GM18858 (cell line): ENCODE measurements around the gene ZNRF3.
"Not testable (repeated sequence)": the region's sequence is repeated elsewhere in the genome, so short reads cannot be mapped to it uniquely, and the experiment has no call there.

Experiments
- ATAC-seq: cut with Tn5 transposase; IDR thresholded peaks from one replicate; pipeline ENCODE4 v1.9.1; 2021; ENCODE audit not compliant: unreplicated experiment

Gene ZNRF3

DNA sequence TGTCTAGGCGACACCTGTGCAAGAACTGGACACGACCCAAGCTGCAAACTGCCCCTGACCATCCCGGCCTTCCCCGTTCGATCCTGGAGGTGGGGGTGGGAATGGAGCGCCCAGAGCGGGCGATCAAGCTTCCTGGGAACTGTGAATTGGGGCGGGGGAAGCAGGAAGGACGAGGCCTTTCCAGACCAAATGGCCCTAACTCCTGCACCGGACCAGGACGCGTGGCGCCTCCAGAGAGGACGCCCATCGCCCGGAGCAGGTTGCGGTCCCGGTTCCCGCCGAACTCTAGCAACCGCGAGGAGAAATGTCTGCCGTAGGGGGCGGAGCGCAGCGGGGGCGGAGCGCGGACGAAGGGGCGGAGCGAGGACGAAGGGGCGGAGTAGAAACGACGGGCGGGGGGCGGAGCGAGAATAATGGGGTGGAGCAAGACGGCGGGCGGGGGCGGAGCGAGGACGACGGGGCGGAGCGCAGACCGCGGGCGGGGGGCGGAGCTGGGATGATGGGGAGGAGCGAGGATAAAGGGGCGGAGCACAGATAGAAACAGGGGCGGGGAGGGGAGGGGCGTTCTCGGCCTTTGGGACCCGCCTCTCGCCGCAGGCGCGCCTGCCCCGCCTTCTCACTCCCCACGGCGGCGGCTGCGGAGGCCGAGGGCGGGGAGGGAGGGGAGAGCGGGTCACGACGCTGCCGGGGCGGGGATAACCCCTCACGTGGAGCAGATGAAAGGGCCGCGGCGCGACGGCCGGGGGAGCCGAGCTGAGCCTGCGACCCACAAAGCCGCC, at the start of gene ZNRF3:
Gene ZNRF3 (plus strand): TSS at position 695 of the 779 bp plus-strand sequence. CDS start 195 bp downstream, outside the sequence.
- ATAC-seq = no peak

DNA sequence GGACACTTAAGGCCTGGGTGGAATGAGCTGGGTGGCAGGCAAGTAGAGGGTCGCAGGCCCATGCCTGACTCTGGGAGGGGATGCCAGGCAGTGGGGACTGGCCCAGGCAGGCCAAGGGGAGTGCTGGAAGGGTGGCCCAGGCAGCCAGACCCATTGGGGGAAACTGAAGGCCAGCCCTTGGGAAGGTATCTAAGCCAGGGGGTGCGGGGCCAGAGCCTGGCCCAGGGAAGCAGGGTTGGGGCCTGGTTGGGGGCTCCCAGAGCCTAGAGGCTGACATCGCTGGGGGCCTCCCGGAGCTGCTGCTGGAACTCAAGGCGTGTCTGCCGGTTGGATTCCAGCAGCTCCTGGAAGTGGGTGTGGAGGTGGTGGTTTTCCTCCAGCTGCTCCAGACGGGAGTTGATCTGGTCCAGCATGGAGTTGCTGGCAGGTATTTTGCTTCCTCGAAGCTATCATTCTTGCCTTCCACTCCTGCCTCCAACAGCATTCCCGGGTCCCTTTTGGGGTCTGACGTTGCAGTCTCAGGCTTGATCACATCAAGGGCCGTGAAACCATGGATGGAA, 47.7 kb upstream of the ZNRF3 start:
- no peak for ATAC-seq

DNA sequence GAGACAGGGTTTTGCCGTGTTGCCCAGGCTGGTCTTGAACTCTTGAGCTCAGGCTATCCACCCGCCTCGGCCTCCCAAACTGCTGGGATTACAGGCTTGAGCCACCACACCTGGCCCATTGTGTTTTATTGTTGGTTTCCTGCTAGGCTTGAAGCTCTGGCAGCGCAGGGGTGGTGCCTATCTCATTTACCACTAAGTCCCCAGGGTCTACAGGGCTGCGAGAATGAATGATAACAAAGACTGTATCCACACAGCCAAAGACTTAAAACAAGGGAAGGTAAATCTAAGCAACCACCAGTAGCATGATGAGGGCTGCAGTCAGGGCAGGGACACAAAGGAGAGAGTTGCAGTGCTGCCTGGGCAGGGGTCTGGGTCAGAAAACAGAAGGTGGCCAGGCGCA, 45.7 kb upstream of the ZNRF3 start:
- ATAC-seq = no peak

DNA sequence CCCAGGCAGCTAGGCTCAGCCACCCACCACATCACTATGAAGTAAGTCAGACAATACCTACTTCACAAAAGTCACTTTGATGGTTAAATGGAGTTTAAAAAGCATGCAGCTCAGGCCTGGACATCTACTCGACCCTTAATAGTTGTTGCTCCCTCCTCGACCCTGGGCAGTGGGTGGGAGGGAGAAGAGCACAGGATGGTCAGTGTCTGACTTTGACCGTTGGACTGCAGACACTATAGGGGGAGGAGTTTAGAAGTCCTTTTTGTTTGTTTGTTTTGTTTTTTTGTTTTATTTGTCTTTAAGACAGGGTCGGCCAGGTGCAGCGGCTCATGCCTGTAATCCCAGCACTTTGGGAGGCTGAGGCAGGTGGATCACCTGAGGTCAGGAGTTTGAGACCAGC, 44.4 kb upstream of the ZNRF3 start:
- no peak for ATAC-seq

DNA sequence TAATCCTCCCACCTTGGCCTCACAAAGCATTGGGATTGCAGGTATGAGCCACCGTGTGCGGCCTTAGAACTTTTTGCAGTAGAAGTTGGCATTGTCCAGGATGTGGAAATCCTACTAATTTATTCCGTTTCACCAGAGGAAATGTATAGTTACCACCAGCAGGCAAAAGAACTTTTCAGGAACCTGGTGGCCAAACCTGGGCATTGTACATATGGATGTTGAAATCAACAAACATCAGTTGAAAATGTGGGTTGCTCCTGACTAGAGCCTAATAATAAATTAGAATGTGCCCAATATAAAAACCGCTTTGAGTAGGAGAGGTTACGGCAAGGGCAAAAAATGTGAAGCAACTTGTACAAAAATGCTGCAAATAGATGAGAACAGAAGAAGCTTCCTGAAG, 42.3 kb upstream of the ZNRF3 start:
- no peak for ATAC-seq

DNA sequence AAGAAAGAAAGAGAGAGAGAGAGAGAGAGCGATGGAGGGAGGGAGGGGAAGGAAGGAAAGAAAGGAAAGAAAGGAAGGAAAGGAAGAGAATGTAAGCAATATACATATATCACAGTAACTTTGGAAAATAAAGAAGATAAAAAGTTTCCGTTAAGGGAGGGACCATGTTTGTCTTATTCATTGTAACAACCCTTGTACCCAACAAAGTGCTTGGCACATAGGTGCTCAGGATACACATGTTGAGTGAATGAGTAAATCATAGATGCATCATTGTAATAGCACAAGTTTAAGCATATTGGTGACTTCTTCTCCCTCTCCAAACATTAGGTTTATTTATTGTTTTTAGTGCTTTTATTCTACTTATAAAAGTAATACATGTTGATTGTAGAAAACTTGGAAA, 39.7 kb upstream of the ZNRF3 start:
- ATAC-seq = no peak

DNA sequence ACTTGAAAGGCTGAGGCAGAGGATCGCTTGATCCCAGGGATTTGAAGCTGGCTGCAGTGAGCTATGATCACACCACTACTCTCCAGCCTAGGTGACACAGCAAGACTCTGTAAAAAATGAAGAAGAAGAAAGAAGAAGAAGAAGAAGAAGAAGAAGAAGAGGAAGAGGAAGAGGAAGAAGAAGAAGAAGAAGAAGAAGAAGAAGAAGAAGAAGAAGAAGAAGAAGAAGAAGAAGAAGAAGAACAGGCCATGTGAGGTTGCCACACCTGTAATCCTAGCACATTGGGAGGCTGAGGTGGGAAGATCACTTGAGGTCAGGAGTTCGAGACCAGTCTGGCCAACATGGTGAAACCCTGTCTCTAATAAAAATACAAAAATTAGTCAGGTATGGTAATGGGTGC, 39.1 kb upstream of the ZNRF3 start:
- not testable (repeated sequence) for ATAC-seq

DNA sequence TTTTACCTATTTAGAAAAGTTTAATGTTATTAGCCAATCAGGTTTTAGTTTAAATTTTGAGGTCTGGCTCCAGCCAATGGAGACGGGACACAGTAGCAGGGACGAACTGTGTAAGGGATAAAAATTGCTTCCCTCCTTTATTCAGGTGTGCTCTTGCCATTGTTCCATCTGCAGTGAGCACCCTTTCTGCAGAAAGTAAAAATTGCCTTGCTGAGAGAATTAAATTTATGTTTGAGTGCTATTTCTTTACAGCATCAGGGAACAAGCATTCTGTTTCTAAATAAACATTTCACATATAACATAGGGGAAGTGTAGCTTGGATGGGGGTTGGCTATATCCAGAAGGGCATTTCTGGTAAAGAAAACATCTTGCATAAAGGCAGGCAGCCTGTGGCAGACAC, 36.4 kb upstream of the ZNRF3 start:
- no peak for ATAC-seq

DNA sequence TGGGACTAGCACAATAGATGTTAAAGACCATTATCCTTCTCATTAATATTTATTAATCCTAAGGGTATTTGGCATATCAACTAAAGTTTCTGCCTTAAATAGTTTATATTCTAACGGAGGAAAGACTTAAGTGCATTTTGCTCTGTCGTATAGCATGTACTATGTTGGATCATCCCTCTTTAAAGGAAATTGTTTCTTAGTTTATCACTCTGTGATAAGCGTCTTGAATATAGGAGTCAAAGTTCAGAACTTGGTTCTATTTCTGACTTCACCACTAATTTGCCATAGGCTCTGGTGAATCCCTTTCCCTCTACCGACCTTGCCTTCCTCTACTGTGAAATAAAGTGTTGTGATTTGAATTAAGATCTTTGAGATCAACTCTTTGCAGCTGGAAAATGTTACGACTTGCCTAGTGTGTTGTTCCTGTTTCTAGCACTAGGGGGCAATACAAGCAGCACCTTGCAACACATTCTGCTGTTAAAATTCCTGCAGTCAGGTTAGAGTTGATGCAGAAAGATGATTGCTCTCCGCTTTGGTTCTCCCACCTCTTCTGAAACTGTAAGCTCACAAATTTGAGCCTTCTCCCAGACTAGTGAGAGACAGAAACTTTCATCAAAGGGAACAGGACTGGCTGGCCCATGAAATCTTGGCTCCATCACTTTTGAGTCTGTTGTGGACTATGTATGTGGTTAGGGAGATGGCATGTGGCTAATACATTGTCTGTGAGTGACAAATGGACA, 27.8 kb upstream of the ZNRF3 start:
- no peak for ATAC-seq

DNA sequence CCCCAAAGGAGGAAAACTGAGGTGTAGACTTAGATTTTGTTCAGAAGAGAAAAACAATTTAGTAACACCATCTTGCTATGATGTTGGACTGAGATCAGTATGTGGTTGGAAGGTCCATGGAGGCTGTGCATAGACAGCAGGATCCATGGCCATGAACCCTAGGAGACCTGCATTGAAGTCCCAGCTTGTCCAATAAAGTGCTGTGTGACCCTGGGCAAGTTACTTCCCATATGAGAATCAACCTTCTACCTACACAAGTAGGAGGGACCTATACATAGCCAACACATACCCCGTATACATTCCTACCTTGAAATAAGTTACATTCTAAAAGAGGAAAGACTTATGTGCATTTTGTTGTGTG, 27.3 kb upstream of the ZNRF3 start:
- ATAC-seq = no peak

DNA sequence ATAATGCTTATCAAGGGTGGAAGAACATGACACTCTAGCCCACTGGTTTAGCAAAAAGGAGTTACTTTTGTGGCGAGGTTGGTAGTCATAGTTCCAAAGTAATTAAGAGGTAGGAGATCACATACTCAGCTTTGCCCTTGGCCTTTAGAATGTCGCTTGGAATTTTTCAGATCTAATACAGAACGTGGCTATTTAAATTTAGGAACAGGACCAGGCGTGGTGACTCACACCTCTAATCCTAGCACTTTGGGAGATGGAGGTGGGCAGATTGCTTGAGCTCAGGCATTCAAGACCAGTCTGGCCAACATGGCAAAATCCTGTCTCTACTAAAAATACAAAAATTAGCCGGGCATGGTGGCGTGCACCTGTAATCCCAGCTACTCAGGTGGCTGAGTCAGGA, 26.1 kb upstream of the ZNRF3 start:
- ATAC-seq = no peak

DNA sequence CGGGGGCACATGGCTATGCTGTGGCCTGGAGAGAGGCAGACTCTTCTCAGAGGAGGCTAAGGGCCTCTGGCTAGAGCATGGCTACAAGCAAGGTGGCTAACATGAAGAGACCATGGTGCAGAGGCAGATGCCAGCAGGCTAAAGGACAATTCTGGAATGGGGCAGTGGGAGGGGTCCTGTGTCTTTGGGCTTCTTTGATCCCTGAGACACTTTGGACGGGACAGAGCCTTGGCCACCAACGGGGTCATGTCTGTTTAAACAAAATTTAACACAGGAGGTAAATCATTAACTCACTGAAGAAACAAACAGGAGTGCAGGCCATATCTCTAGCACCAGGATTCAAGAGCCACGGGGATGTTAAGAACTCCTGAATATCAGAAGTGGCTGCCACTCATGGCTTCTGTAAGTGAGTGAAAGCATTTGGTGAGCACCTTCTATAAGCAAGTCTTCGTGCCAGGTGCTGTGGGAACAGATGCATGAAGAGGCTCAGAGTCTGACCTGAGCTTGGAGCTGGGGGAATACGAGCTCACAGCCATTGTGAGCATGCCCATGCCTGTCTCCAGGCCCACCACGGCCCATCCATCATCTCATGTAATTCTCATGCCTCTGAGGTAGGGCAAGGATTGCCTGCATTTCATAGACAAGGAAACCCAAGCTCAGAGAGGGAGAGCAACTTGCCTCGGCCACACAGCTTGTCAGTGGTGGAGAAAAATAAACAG, 18.3 kb upstream of the ZNRF3 start:
- ATAC-seq = no peak

DNA sequence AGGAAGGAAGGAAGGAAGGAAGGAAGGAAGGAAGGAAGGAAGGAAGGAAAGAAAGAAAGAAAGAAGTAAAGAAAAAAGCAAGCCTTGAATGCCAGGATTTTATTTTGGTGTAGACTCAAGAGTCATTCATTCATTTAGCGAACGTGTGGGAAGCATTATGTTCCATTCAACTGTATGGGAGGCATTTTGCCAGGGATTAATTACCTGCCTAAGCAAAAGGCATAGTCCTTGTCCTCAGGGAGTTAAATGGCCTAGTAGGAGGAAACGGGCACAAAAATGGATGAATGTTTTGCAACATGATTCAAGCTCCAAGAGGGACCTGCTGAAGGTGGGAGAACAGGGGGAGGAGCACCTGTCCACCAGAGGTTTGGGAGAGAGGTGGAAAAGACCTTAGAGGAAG, 16.2 kb upstream of the ZNRF3 start:
- no peak for ATAC-seq

DNA sequence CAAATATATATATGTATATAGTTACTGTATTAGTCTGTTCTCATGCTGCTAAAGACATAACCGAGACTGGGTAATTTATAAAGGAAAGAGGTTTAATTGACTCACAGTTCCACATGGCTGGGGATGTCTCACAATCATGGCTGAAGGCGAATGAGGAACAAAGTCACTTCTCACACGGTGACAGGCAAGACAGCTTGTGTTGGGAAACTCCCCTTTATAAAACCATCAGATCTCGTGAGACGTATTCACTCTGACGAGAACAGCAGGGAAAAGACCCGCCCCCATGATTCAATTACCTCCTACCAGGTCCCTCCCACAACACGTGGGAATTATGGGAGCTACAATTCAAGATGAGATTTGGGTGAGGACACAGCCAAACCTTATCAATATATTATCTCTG, 15.0 kb upstream of the ZNRF3 start:
- ATAC-seq = not testable (repeated sequence)

DNA sequence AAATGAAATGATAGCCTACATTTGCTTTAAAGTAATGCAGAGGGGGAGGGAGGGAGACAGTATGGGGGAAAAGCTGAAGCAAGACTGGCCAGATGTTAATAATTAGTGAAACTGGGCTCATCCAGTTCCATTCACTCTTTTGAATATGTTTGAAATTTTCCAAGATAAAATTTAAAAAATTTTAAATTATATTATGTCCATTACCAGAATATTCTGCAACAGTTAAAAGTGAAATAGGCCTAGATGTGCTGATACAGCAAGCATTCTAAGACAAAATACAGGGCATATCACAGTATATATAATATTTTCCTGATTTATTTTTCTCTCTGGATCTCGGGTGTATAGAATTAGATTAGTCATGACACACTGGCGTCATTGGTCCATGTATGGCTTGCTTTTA, 13.6 kb upstream of the ZNRF3 start:
- no peak for ATAC-seq

DNA sequence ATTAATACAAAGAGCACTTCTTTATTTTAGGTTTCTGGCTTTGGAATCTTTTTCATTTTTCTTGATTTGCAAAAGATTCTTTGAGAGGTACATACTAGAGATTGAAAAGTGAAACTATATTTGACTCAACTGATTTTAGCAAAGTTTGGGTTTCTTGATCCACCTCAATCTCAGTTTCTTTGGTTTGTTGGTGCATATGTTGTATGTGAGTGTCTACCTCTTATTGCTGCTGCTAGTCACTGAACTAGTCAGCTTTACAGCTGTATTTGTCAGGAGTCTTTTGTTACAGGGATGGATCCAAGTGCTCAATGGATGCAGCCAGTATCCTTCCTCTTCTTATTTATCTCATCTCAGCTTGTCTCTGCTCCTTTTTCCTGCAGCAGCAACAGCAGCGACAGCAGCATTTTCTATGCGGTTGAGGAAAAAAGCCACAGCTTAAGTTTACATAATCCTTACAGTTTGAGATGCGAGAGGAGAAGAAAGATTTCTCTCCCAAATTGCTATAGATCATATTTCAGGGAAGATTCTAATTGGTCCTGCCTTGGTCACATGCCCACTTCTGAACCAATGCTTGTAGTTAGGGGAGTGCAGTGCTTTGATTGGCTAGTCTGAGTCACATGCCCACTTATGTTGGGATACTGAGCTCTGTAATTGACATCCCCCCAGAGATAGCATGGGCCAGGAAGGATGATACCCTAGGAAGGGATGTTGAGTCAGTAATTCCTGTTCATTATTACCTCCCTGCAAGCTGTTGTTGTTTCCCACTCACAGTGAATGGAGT, 10.0 kb upstream of the ZNRF3 start:
- no peak for ATAC-seq

DNA sequence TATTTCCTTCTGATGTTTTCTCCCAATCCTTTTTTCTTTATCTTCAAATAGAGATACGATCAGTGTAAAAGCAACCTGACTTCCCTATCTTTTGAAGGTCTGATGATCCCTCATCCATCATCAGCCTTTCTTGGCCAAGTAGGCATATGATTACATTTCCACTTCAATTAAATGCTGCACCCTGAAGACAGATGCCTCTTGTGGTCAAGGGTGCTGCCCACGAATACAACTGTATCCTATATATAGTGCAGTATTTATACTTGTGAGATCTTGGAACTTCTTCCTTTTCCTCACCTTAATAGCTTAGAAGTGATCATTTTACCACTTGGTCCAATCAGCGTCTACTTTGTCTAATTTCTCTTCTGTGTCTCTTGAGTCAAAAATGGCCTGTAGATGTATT, 9.3 kb upstream of the ZNRF3 start:
- ATAC-seq = no peak

DNA sequence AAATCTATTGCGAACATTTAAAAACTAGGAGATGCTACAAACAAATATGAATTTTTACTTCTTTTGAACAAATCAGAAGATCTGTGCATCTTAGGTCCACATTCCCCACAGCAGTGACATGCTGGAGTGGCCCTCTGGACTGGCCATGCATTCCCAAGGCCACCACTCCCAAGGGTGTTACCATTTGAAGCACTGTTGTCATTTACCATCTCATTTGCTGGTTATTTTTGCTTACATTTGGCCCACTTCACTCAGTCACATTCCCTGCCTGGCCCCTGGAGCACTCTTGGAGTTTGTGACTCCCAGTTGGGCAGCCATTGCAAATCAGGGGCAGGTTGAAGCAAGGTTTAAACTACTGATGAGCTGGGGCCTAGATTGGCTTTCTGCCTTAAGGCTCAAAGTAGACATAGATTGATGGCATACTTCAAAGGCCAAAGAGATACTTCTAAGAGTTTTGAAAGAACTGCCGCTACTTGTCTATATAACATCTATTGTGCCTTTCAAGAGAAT, 8.5 kb upstream of the ZNRF3 start:
- ATAC-seq = no peak

DNA sequence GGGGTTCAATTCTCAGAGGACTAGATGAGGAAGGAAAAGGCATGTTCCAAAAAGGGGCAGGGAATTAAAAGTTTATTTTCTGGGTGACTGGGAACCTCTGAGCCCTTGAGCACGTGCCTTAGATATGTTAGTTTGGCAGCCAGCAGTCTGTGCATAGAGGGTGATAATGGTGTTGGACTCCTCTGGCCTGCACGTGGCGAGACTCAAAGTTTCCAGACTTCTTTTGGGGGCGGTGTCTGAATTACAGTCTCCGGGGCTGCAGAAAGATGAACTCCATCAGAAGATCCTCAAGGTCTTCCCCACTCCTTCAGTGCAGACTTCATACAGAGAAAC, 861 bp upstream of the ZNRF3 start:
- no peak for ATAC-seq

DNA sequence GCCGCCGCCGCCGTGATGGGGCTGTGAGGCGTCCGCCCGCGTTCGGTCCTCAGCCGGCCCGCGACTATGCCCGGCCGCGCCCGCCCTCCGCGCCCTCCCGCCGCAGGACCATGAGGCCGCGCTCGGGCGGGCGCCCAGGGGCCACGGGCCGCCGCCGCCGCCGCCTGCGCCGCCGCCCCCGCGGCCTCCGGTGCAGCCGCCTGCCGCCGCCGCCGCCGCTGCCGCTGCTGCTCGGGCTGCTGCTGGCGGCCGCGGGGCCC, 215 bp downstream of the ZNRF3 start:
- no peak for ATAC-seq
